ENCODE results near the gene SPTSSB.

The SPTSSB gene

GRCh38 chr3:161351330-161351729 lies 20.0 kb downstream of the SPTSSB start:
- Histone ChIP-seq H3K9me3 (ENCODE audit: control insufficient read depth, insufficient read depth, low read length) (no peaks in the 10 kb centered on the region), H3K27me3 (ENCODE audit: control insufficient read depth, insufficient read depth, low read length) (no peaks in the 10 kb centered on the region), H3K36me3 (ENCODE audit: control insufficient read depth, insufficient read depth, low read length) (no peaks in the 10 kb centered on the region), H3K27ac (ENCODE audit: low read depth, low read length) (no peak overlapping the region), H3K4me3 (ENCODE audit: low read depth, low read length) (no peak overlapping the region), H3K9ac (ENCODE audit: low read depth, low read length) (no peak overlapping the region), H3K4me1 (ENCODE audit: control insufficient read depth, insufficient read depth, low read length) (no peaks in the 10 kb centered on the region; the same call in 1 of the 2 replicates)

GRCh38 chr3:161350916-161351315 lies 20.4 kb downstream of the SPTSSB start:
- no peak overlapping the region for H3K9ac ChIP-seq (ENCODE audit: low read depth, low read length)

GRCh38 chr3:161349529-161350312 lies 21.6 kb downstream of the SPTSSB start:
- no peaks in the 10 kb centered on the region for H3K9me3 ChIP-seq (ENCODE audit: control insufficient read depth, insufficient read depth, low read length)
- no peak overlapping the region for H3K9ac ChIP-seq (ENCODE audit: low read depth, low read length)
- H3K4me3 ChIP-seq (ENCODE audit: low read depth, low read length): no peak overlapping the region
- no peak overlapping the region for H3K27ac ChIP-seq (ENCODE audit: low read depth, low read length)
- H3K36me3 ChIP-seq (ENCODE audit: control insufficient read depth, insufficient read depth, low read length): no peaks in the 10 kb centered on the region
- H3K27me3 ChIP-seq (ENCODE audit: control insufficient read depth, insufficient read depth, low read length): no peaks in the 10 kb centered on the region
- H3K4me1 ChIP-seq (ENCODE audit: control insufficient read depth, insufficient read depth, low read length): no peaks in the 10 kb centered on the region; the same call in 1 of the 2 replicates

More at GRCh38 chr3:161350916-161351315, 20.4 kb downstream of the SPTSSB start:
- Histone ChIP-seq H3K4me1 (ENCODE audit: control insufficient read depth, insufficient read depth, low read length) (no peaks in the 10 kb centered on the region; the same call in 1 of the 2 replicates), H3K36me3 (ENCODE audit: control insufficient read depth, insufficient read depth, low read length) (no peaks in the 10 kb centered on the region), H3K4me3 (ENCODE audit: low read depth, low read length) (no peak overlapping the region), H3K27me3 (ENCODE audit: control insufficient read depth, insufficient read depth, low read length) (no peaks in the 10 kb centered on the region), H3K27ac (ENCODE audit: low read depth, low read length) (no peak overlapping the region), H3K9me3 (ENCODE audit: control insufficient read depth, insufficient read depth, low read length) (no peaks in the 10 kb centered on the region)

- H3K4me1 ChIP-seq (ENCODE audit: control insufficient read depth, insufficient read depth, low read length): no peaks in the 10 kb centered on the region; the same call in 1 of the 2 replicates
- no peaks in the 10 kb centered on the region for H3K36me3 ChIP-seq (ENCODE audit: control insufficient read depth, insufficient read depth, low read length)
- H3K9me3 ChIP-seq (ENCODE audit: control insufficient read depth, insufficient read depth, low read length): no peaks in the 10 kb centered on the region
- no peak overlapping the region for H3K27ac ChIP-seq (ENCODE audit: low read depth, low read length)
- H3K27me3 ChIP-seq (ENCODE audit: control insufficient read depth, insufficient read depth, low read length): no peaks in the 10 kb centered on the region
- no peak overlapping the region for H3K4me3 ChIP-seq (ENCODE audit: low read depth, low read length)
- no peak overlapping the region for H3K9ac ChIP-seq (ENCODE audit: low read depth, low read length)
Measured at GRCh38 chr3:161348796-161349400, 22.4 kb downstream of the SPTSSB start.

GRCh38 chr3:161347726-161348125 lies 23.6 kb downstream of the SPTSSB start:
- no peak overlapping the region for H3K27ac ChIP-seq (ENCODE audit: low read depth, low read length)
- H3K36me3 ChIP-seq (ENCODE audit: control insufficient read depth, insufficient read depth, low read length): no peaks in the 10 kb centered on the region

GRCh38 chr3:161345023-161345422 lies 26.3 kb downstream of the SPTSSB start:
- H3K9ac ChIP-seq (ENCODE audit: low read depth, low read length): no peak overlapping the region
- no peaks in the 10 kb centered on the region; the same call in 1 of the 2 replicates for H3K4me1 ChIP-seq (ENCODE audit: control insufficient read depth, insufficient read depth, low read length)
- H3K36me3 ChIP-seq (ENCODE audit: control insufficient read depth, insufficient read depth, low read length): no peaks in the 10 kb centered on the region
- H3K4me3 ChIP-seq (ENCODE audit: low read depth, low read length): no peak overlapping the region
- no peaks in the 10 kb centered on the region for H3K27me3 ChIP-seq (ENCODE audit: control insufficient read depth, insufficient read depth, low read length)
- H3K27ac ChIP-seq (ENCODE audit: low read depth, low read length): no peak overlapping the region
- H3K9me3 ChIP-seq (ENCODE audit: control insufficient read depth, insufficient read depth, low read length): no peaks in the 10 kb centered on the region

More at GRCh38 chr3:161347726-161348125, 23.6 kb downstream of the SPTSSB start:
- no peaks in the 10 kb centered on the region for H3K9me3 ChIP-seq (ENCODE audit: control insufficient read depth, insufficient read depth, low read length)
- H3K4me1 ChIP-seq (ENCODE audit: control insufficient read depth, insufficient read depth, low read length): no peaks in the 10 kb centered on the region; the same call in 1 of the 2 replicates
- H3K27me3 ChIP-seq (ENCODE audit: control insufficient read depth, insufficient read depth, low read length): no peaks in the 10 kb centered on the region
- no peak overlapping the region for H3K9ac ChIP-seq (ENCODE audit: low read depth, low read length)
- H3K4me3 ChIP-seq (ENCODE audit: low read depth, low read length): no peak overlapping the region

GRCh38 chr3:161343986-161344385 lies 27.3 kb downstream of the SPTSSB start:
- no peak overlapping the region for H3K27ac ChIP-seq (ENCODE audit: low read depth, low read length)
- no peak overlapping the region for H3K4me3 ChIP-seq (ENCODE audit: low read depth, low read length)
- no peaks in the 10 kb centered on the region for H3K4me1 ChIP-seq (ENCODE audit: control insufficient read depth, insufficient read depth, low read length)
- no peaks in the 10 kb centered on the region for H3K9me3 ChIP-seq (ENCODE audit: control insufficient read depth, insufficient read depth, low read length)
- no peak overlapping the region for H3K9ac ChIP-seq (ENCODE audit: low read depth, low read length)
- no peaks in the 10 kb centered on the region for H3K36me3 ChIP-seq (ENCODE audit: control insufficient read depth, insufficient read depth, low read length)
- H3K27me3 ChIP-seq (ENCODE audit: control insufficient read depth, insufficient read depth, low read length): no peaks in the 10 kb centered on the region

- no peaks in the 10 kb centered on the region for H3K36me3 ChIP-seq (ENCODE audit: control insufficient read depth, insufficient read depth, low read length)
- no peaks in the 10 kb centered on the region for H3K4me1 ChIP-seq (ENCODE audit: control insufficient read depth, insufficient read depth, low read length)
- H3K9ac ChIP-seq (ENCODE audit: low read depth, low read length): no peak overlapping the region
- H3K27me3 ChIP-seq (ENCODE audit: control insufficient read depth, insufficient read depth, low read length): no peaks in the 10 kb centered on the region
- no peaks in the 10 kb centered on the region for H3K9me3 ChIP-seq (ENCODE audit: control insufficient read depth, insufficient read depth, low read length)
- no peak overlapping the region for H3K4me3 ChIP-seq (ENCODE audit: low read depth, low read length)
- H3K27ac ChIP-seq (ENCODE audit: low read depth, low read length): no peak overlapping the region
Measured at GRCh38 chr3:161343540-161343939, 27.8 kb downstream of the SPTSSB start.

GRCh38 chr3:161342629-161343028 lies 28.7 kb downstream of the SPTSSB start:
- Histone ChIP-seq H3K27me3 (ENCODE audit: control insufficient read depth, insufficient read depth, low read length) (no peaks in the 10 kb centered on the region), H3K27ac (ENCODE audit: low read depth, low read length) (no peak overlapping the region), H3K4me1 (ENCODE audit: control insufficient read depth, insufficient read depth, low read length) (no peaks in the 10 kb centered on the region), H3K9ac (ENCODE audit: low read depth, low read length) (no peak overlapping the region), H3K36me3 (ENCODE audit: control insufficient read depth, insufficient read depth, low read length) (no peaks in the 10 kb centered on the region), H3K9me3 (ENCODE audit: control insufficient read depth, insufficient read depth, low read length) (no peaks in the 10 kb centered on the region), H3K4me3 (ENCODE audit: low read depth, low read length) (no peak overlapping the region)

GRCh38 chr3:161339517-161340500 lies 31.5 kb downstream of the SPTSSB start:
- Histone ChIP-seq H3K9ac (ENCODE audit: low read depth, low read length) (no peak overlapping the region), H3K4me1 (ENCODE audit: control insufficient read depth, insufficient read depth, low read length) (no peaks in the 10 kb centered on the region), H3K27me3 (ENCODE audit: control insufficient read depth, insufficient read depth, low read length) (no peaks in the 10 kb centered on the region), H3K4me3 (ENCODE audit: low read depth, low read length) (no peak overlapping the region), H3K27ac (ENCODE audit: low read depth, low read length) (no peak overlapping the region), H3K36me3 (ENCODE audit: control insufficient read depth, insufficient read depth, low read length) (no peaks in the 10 kb centered on the region), H3K9me3 (ENCODE audit: control insufficient read depth, insufficient read depth, low read length) (no peaks in the 10 kb centered on the region)

Measured in HUES48 (cell line).